Renal cortical epithelial cell (primary cell): ENCODE measurements around the gene FUT8. TPM values are rescaled to one million over a fixed set of nuclear protein-coding genes. Genes with fewer than 3 reads are reported as not detected.
"Not testable (repeated sequence)": the region's sequence is repeated elsewhere in the genome, so short reads cannot be mapped to it uniquely, and the experiment has no call there.

Source experiments
- DNase-seq: peaks from one replicate; pipeline ENCODE4 v3.0.0-alpha.2; 2011; ENCODE audit warnings: low read depth
- total RNA-seq: library from RNA; depleted of rRNA; stranded (reverse); fragments of >200 nt; gene quantifications from 2 replicates; pipeline ENCODE4 v1.2.3, GENCODE V29; 2014

The FUT8 gene
- total RNA-seq, 1 donor from 2014 or later: 139 TPM

DNA sequence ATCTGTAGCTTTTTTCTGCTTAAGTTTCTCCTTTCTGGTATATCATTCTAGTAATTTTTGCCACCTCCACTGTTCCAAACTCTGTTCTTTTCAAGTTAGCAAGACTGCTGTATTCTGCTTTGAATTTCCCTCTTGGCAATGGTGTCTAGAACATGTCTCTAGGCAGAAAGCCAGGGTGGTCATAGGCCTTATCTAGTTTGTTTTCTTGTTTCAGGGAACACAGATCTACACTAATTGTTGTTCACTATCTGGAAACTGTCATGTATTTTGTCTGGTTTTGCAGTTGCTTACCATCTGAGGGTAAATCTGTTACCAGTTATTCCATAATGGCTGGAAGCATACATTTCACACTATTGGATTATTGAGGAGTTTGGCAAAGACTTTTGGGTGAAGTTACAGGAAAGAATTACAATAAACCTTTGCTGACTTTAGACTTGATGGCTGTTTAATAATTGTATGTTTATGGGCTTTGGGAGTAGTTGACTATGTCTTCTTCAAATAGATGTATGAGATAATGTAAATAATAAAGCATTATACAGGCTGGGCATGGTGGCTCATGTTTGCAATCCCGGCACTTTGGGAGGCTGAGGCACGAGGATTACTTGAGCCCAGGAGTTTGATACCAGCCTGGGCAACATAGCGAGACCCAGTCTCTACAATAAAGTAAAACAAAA, 41.4 kb downstream of the FUT8 start:
- no peak for DNase-seq

DNA sequence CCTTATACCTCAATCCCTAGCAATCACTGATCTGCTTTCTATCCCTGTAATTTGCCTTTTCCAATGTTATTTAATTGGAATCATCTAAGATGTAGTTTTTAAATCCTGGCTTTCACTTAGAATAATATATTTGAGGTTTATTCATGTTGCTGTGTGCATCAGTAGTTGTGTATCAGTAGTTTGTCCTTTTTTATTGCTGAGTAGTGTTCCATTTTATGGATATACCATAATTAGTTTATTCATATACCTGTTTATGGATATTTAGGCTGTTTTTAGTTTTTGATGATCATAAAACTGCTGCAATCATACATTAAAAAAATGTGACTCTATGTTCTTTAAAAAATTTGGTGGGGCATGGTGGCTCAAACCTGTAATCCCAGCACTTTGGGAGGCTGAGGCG, 43.7 kb downstream of the FUT8 start:
- DNase-seq: no peak

DNA sequence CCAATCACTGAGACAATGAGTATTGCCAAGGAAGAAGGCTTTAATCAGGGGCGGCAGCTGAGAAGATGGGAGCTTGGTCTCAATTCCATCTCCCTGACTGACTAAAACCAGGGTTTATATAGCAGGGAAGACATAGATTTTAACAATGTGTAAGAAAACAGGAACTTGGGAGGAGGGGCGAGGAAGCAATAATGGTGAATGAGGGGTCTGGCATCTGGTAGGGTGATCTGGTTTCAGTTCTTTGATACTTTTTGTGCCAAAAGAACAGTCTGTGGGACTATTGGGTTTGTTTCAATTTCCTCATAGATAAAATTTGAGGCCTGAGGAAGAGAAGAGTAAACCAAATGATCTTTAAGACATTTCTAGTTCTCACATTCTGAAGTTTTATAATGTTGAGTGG, 49.2 kb downstream of the FUT8 start:
- DNase-seq: no peak

DNA sequence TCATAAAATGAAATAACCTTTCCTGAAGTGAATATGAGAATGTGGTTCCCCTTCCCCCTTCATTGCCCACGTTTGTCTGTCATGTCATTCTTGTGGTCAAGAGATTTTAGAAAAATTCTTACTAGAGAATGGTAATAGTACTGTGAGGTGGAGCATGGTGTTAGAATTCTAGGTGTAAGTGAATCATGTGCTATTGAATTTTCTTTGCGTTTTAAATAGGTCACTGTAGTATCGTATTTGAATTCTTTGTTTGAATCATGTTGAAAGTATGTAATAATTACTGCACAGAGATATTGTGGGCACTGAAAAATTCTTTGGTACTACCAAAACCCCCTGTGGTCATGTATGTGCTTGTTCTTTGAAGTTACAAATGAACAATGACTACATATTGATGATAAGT, 49.9 kb downstream of the FUT8 start:
- peak; percentile 69 for DNase-seq

DNA sequence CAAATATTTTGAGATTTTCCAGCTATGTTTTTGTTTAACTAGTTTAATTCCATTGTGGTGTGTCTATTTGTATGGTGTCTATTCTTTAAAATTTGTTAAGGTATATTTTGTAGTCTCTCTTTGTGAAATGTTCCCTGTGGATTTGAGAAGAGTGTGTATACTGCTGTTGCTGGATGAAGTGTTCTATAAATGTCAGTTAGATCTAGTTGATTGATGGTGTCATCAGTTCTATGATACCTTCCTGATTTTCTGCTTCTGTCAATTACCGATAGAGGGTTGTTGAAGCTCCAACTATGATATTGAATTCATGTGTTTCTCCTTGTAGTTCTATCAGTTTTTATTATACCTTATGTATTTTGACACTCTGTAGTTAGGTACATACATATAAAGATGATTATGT, 53.1 kb downstream of the FUT8 start:
- no peak for DNase-seq

DNA sequence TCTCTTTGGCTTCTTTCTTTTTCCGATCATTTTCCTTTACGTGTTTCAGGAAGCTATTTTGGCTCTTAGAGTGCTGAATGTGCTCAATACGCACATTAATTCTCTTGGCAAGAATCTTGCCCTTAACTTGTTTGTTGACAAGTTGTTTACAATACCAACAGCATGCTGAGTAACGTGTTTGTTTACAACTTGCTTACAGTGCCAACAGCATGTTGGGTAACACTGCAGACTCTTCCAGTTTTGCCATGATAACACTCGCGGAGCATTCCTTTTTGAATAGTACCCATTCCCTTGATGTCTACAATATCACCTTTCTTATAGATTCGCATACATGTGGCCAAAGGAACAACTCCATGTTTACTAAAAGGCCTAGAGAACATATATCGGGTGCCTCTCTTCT, 55.4 kb downstream of the FUT8 start:
- not testable (repeated sequence) for DNase-seq

DNA sequence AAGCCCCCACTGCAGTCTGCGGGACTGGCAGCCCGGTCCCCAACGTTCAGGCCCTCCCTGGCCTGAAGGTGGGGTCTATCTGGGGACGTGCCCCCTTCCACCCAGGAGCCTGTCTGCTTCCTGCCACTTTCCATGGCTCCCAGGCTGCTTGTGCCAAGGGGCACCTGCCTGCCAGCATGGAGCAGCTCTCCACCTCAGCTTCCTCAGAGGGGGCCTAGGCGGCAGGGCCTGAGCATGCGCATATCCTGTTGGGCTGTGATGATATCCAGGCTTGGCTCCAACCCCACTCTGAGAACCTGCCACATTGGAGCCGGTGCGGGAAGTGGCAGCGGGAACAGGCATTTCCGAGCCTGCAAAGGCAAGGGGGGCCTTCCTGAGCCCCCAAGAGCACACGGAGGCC, 57.4 kb downstream of the FUT8 start:
- no peak for DNase-seq

DNA sequence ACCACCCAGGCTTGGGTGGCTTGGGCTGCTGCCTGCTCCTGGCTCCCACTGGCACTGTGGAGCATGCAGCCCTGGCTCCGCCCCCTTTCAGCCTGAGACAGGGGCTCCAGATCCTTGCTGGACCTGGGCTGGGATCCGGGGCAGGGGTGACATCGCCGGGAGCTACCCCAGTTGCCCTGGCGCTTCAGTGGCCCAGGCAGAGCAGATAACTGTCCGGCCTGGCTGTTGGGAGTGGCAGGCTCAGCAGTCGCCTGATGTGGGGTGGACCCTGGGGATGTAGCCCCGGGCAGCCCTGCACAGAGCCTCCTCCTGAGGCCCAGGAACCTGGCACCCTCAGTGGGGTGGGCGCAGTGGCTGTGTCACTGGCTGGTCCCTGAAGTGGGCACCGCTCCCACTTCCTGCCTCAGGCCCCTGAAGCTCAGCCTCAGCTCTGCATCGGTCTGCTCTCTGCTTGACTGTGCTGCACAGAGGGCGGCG, 57.9 kb downstream of the FUT8 start:
- no peak for DNase-seq

DNA sequence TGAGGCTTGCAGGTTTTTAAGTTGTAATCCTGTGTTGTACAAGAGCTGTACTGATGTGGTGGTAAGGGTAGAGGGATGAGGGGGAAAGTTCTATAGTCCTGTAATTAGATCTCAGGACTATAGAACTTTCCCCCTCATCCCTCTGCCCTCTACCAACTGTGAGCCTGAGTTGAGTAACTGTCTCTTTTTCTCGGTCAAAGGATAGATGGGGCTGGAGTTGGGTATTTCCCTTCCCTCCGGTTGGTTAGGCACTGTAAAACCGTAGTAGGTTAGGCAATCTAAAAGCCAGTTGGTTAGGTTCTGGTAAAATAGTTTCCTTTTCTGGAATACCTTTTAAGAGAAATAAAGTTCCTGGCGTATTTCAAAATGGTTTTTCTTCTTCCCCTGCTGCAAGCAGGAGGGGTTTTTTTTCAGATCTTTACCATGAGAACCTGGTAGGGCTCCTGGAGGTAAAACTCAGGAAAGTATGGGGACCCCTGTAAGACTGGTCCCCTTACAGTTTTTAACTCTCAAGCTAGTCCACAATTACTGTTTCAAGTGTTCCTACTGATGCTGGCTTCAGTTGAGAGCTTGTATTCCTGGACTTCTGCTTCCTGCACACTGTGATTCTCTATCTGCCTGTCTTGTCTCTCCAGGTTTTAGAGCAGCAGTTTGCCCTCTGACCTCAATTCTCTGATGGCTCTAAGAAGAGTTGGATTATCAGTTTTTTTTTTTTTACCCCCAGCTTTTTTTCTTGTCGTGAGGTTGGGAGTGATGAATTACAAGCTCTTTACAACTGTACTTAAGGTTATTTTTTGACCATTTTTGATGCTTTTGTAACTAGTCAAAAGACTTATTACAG, 58.7 kb downstream of the FUT8 start:
- peak; percentile 47 for DNase-seq

DNA sequence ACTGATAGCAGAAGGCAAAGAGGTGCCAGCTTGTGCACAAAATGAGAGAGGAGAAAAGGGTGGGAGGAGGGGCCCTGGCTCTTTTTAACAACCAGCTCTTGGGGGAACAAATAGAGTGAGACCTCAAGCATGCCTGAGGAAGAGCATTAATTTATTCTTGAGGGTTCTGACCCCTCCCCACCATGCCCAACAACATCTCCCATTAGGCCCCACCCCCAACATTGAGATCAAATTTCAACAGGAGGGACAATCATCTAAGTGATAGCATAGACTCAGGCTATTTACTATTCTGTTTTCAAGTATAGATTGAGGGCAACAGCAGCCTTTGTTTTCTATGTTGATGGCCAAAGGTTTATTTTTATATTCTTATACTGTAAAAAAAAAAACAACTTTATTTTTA, 59.7 kb downstream of the FUT8 start:
- DNase-seq: no peak

DNA sequence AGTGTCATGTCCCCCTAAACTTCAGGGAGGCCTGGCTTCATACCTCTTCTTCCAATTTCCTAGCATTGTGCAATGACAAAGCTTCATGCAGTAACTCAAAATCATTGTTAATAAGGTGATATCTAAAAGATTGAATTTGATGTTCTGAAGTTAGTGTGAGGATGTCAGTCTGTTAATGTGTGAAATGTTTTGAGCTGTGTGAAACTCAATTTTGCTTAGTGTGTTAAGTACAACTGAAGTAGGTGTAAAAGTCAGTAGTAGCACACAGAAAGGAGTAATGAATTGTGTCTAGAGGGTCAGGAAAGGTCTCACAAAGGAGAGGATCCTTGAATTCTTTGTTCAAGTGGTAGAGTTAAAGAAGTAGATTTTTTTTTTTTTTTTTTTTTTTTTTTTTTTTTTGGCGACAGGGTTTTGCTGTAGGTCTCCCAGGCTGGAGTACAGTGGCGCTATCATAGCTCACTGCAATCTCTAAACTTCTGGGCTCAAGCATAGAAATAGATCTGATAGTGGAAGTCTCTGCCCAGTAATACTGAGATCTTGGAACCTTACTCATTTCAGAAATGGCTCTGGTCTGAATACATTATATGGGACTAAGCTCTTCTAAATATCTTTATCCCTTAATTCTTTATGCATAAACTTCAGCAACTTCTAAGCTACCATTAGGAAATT, 63.9 kb downstream of the FUT8 start:
- no peak for DNase-seq

DNA sequence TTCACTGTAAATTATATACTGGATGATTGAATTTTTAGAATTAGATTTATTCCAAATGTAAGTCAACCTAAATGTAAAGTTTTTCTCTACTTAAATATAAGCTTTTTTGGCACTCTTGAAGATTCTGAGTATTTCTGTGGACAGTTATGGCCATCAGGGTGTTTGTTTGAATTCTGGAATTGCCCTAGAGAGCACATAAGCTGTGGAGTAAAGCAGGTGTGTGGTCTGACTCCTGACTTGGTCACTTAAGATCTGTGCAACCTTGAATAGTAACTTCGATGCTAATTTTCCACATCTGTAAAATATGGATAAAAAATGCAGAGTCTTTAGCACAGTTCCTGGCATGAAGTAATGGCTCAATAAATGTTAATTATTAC, 64.4 kb downstream of the FUT8 start:
- no peak for DNase-seq

DNA sequence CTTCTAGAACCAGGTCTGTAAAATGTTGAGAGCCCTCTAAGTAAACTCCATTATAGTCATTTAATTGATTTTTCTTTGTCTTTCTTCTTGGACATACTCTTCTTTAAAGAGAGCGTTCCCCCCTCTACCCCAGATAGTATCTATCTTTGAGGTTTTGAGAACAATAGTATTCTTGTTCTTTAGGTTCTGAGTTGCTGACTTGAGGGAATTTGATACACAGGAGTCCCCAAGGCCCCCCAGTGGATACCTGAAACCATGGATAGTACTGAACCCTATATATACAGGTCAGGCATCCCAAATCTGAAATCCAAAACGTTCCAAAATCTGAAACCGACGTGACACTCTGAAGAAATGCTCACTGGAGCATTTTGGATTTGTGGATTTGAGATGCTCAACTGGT, 65.5 kb downstream of the FUT8 start:
- no peak for DNase-seq

DNA sequence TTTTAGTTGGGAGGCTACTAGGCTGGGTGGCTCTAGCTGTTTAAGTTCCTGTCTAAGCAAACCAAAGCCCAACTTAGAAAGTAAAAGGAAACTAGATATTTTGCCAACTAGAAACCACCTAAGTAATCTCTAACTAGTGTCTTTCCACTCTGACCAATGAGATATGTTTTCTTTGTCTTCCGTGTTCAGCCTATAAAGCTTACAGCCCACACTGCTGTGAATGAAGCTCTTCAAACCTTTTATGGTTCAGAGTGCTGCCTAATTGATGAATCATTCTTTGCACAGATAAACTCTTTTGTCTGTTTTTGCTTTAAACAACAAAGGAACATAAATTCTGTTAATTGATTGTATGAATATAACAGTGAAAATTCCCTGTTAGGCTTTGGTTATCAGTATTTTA, 66.1 kb downstream of the FUT8 start:
- DNase-seq: peak; percentile 90

DNA sequence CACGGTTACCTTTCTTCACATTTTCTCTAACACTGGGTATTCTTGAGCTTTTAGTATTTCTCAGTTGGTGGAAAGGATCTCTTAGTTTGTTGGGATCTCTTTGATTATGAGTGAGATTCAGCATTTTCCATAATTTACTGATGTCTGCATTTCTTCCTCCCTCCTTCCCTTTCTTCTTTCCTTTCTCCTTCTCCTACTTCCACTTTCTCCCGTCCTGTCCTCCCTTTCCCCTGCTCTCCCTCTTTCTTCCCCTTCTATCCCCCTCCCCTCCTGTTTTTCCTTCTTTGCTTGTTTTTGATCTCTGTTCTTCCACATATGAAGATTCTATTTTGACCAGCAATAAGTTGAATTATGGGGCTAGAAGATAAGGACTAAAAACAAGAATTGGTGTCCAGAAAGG, 66.9 kb downstream of the FUT8 start:
- no peak for DNase-seq

DNA sequence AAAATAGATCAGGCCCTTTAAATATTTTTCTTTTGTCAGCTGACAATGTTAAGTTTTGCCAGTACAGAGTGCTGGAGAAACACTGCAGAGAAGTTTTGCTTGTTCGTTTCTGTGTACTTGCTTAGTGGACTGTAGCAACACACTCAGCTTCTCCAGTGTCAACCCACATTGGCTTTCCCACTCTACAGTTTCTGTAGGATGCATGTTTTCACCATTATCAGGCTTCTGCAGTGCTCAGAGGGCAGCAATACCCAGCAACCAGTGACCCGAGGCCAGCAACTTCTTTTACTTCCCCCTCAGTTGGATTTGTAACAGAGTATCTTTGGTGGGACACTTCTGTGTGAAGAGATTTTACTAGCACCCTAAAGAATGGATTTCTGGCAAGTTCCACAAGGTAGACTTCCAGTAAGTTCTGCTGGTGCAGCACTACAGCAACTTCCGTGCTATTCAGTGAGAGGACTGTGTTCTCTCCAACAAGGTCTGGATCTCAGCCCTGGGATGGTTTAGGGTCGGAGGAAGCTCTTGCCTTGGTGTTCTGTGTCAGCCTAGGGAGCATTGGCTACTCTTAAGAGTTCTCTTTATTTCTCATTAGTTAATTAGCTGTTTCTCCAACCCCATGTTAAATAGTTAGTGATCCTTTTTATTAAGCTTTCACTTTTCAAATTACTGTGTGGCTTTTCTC, 70.4 kb downstream of the FUT8 start:
- DNase-seq: peak; percentile 61

DNA sequence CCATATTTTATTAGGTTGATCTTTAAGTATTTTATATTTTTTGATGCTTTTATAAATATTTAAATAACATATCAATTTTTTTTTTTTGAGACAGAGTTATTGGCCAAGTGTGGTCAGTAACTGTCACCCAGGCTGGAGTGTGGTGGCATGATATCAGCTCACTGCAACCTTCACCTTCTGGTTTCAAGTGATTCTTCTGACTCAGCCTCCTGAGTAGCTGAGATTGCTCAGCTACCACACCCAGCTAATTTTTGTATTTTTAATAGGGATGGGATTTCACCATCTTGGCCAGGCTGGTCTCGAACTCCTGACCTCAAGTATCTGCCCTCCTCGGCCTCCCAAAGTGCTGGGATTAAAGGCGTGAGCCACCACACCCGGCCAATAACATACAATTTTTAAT, 71.1 kb downstream of the FUT8 start:
- peak; percentile 15 for DNase-seq

DNA sequence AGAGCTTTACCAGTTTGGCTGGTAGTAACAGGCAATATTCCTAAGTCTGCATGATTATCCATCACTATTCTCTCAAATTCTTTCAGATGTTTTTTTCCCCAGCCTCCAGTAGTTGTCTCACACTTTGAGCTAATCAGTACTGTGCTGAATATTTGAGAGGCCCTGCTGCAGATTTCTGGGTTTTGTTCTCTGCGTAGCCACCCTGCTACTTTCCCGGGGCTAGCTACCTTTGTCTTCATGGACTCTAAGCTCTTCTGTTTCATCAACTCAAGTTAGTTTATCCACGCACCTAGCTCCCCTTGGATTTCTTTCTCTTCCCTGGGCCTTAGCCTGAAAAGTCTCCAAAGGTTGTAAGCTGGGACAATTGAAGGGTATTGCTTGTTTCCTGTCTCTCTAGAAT, 73.0 kb downstream of the FUT8 start:
- DNase-seq: no peak

DNA sequence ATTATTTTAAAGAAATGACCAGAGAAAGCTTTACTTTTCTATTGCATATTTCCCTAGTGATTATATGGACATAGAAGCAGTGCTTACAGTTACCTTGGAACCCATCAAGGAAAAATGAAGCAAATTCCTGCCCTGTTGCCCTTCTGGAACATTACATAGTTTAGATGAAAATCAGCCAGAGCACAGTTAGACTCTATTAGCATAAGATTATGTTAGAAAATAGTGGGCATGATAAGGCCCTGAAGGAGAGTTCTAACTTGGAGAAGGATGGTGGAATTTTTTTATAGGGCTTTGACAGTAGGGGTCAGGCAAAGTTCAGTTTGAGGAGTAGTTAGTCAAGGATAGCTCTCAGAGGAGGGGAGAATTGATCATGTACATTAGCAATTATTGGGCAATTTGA, 74.3 kb downstream of the FUT8 start:
- DNase-seq: no peak

DNA sequence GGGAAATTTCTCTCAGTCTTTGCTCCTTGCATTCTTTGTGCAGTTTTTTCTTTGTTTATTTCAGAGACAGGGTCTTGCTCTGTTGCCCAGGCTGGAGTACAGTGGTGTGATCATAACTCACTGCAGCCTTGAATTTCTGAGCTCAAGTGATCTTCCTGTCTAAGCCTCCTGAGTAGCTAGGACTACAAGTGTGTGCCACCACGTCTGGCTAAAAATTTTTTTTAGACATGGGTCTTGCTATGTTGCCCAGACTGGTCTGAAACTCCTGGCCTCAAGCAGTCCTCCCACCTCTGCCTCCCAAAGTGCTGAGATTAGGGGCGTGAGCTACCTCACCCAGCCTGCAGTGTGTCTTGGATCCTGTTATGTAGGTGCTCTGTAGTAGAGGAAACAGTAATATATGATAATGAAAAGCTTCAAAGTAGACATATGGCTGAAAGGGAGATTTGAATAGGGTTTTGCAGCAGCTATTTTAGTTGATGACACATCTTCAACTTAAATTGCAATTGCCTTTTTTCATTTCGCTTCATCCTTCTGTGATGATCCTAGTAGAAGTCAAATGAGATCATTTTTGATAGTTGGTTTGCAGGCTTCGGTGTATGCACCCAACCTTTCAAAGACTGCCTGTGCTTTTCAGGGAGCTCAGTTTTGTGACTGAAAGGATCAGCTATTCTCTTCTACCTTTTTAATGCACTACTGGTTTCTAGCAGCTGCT, 75.4 kb downstream of the FUT8 start:
- DNase-seq: no peak

DNA sequence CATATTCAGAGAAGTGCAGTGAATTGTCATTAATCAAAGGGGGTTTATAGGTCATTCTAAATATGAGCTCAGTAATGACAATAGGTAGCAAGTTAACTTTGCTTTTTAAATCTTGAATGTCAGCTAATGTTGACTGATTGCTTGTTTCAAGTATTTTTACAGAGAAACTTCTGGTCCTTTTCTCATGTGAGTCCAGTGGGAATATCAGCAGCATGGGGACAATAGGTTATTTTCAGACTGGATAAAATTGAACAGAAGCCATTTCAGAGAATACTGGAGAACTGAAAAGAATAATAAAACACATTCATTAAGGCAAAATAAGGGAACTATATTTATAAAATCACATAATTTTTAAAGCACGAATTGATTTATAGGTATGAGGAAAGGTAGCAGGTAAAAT, 78.7 kb downstream of the FUT8 start:
- DNase-seq: no peak

DNA sequence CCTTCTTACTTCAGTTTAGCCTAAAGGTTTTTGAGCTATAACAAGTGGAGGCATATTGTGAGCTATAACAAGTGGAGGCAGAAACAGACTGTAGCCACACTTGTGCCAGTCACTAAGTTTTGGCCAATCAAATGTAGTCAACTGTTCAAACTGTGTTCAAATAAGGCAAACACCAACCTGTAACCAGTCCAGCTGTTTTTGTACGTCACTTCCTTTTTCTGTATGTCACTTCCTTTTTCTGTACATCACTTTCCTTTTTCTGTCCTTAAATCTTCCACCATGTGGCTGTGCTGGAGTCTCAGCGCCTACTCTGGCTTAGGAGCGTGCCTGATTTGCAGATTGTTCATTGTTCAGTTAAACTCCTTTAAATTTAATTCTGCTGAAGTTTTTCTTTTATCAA, 79.7 kb downstream of the FUT8 start:
- no peak for DNase-seq
